ENCODE results near the gene FER.

Gene FER

GRCh38 chr5:108736855-108737254, 10.8 kb upstream of the FER start:
- no peak overlapping the region for H2BK12ac ChIP-seq (ENCODE audit: low read length in 2 of 2)
- H3K79me1 ChIP-seq (replicated peaks; ENCODE audit: low read length, poor library complexity, severe bottlenecking): no peaks in the 10 kb centered on the region
- 98% methylated on average over 6 of the region's 7 CpGs for WGBS
- no peak overlapping the region for H3K27ac ChIP-seq (ENCODE audit: low read length, poor library complexity, severe bottlenecking)
- no peak overlapping the region for H2AK5ac ChIP-seq (ENCODE audit: low read length, severe bottlenecking)
- no peak overlapping the region for H3K9ac ChIP-seq (ENCODE audit: low read length)
- H3K4me3 ChIP-seq (ENCODE audit: insufficient read depth in 1 of 2, low read depth in 1 of 2, low read length in 2 of 2): no peak overlapping the region
- no peak overlapping the region for H3K14ac ChIP-seq (ENCODE audit: low read length in 2 of 2)
- no peaks in the 10 kb centered on the region for H3K36me3 ChIP-seq (ENCODE audit: control insufficient read depth in 1 of 2, insufficient read depth in 2 of 2, low read depth in 1 of 2, low read length in 2 of 2)
- no peak for DNase-seq
- H3K4ac ChIP-seq (ENCODE audit: low read depth in 1 of 2, low read length in 2 of 2): no peak overlapping the region
- no peak overlapping the region for H2BK120ac ChIP-seq (ENCODE audit: low read depth, low read length)
- H3K23ac ChIP-seq (ENCODE audit: low read length in 2 of 2): no peak overlapping the region
- H2AFZ ChIP-seq (ENCODE audit: low read depth, low read length): no peak overlapping the region
- no peaks in the 10 kb centered on the region for H3K9me3 ChIP-seq (ENCODE audit: control insufficient read depth, low read length)
- H3K4me1 ChIP-seq (ENCODE audit: control insufficient read depth, insufficient read depth, low read depth, low read length): no peaks in the 10 kb centered on the region
- no peak overlapping the region for H4K8ac ChIP-seq (ENCODE audit: low read length)
- no peak overlapping the region for H2BK15ac ChIP-seq (ENCODE audit: low read depth, poor library complexity, severe bottlenecking)
- H2BK5ac ChIP-seq (ENCODE audit: low read depth, low read length, poor library complexity, severe bottlenecking): no peak overlapping the region
- no peak overlapping the region for H3K18ac ChIP-seq (ENCODE audit: low read depth in 1 of 2, low read length in 2 of 2)
- no peak overlapping the region for H4K91ac ChIP-seq (ENCODE audit: low read length)
- H3K4me2 ChIP-seq (ENCODE audit: low read length, poor library complexity, severe bottlenecking): no peak overlapping the region
- no peaks in the 10 kb centered on the region for H3K27me3 ChIP-seq (ENCODE audit: control insufficient read depth in 1 of 2, insufficient read depth in 1 of 2, low read length in 2 of 2)

GRCh38 chr5:108739376-108739775, 8.3 kb upstream of the FER start:
- Histone ChIP-seq H2AK5ac (ENCODE audit: low read length, severe bottlenecking) (no peak overlapping the region), H2BK5ac (ENCODE audit: low read depth, low read length, poor library complexity, severe bottlenecking) (no peak overlapping the region), H3K9ac (ENCODE audit: low read length) (no peak overlapping the region), H3K27ac (ENCODE audit: low read length, poor library complexity, severe bottlenecking) (no peak overlapping the region), H3K4me2 (ENCODE audit: low read length, poor library complexity, severe bottlenecking) (no peak overlapping the region), H4K91ac (ENCODE audit: low read length) (no peak overlapping the region), H3K23ac (ENCODE audit: low read length in 2 of 2) (no peak overlapping the region), H3K4me1 (ENCODE audit: control insufficient read depth, insufficient read depth, low read depth, low read length) (no peaks in the 10 kb centered on the region), H3K4ac (ENCODE audit: low read depth in 1 of 2, low read length in 2 of 2) (no peak overlapping the region), H2BK12ac (ENCODE audit: low read length in 2 of 2) (no peak overlapping the region), H2BK120ac (ENCODE audit: low read depth, low read length) (no peak overlapping the region), H3K36me3 (ENCODE audit: control insufficient read depth in 1 of 2, insufficient read depth in 2 of 2, low read depth in 1 of 2, low read length in 2 of 2) (no peaks in the 10 kb centered on the region), H4K8ac (ENCODE audit: low read length) (no peak overlapping the region), H2BK15ac (ENCODE audit: low read depth, poor library complexity, severe bottlenecking) (no peak overlapping the region), H3K79me1 (replicated peaks; ENCODE audit: low read length, poor library complexity, severe bottlenecking) (no peaks in the 10 kb centered on the region), H3K14ac (ENCODE audit: low read length in 2 of 2) (no peak overlapping the region), H2AFZ (ENCODE audit: low read depth, low read length) (no peak overlapping the region), H3K18ac (ENCODE audit: low read depth in 1 of 2, low read length in 2 of 2) (no peak overlapping the region), H3K4me3 (ENCODE audit: insufficient read depth in 1 of 2, low read depth in 1 of 2, low read length in 2 of 2) (no peak overlapping the region), H3K27me3 (ENCODE audit: control insufficient read depth in 1 of 2, insufficient read depth in 1 of 2, low read length in 2 of 2) (no peaks in the 10 kb centered on the region), H3K9me3 (ENCODE audit: control insufficient read depth, low read length) (no peaks in the 10 kb centered on the region)
- WGBS: 100% methylated on average over 2 of the region's 4 CpGs
- DNase-seq: no peak

- Histone ChIP-seq H3K4me1 (ENCODE audit: control insufficient read depth, insufficient read depth, low read depth, low read length) (no peaks in the 10 kb centered on the region), H3K4me3 (ENCODE audit: insufficient read depth in 1 of 2, low read depth in 1 of 2, low read length in 2 of 2) (no peak overlapping the region), H3K18ac (ENCODE audit: low read depth in 1 of 2, low read length in 2 of 2) (no peak overlapping the region), H2AK5ac (ENCODE audit: low read length, severe bottlenecking) (no peak overlapping the region), H2BK120ac (ENCODE audit: low read depth, low read length) (no peak overlapping the region), H3K27ac (ENCODE audit: low read length, poor library complexity, severe bottlenecking) (no peak overlapping the region), H2AFZ (ENCODE audit: low read depth, low read length) (no peak overlapping the region), H2BK15ac (ENCODE audit: low read depth, poor library complexity, severe bottlenecking) (no peak overlapping the region), H3K27me3 (ENCODE audit: control insufficient read depth in 1 of 2, insufficient read depth in 1 of 2, low read length in 2 of 2) (no peaks in the 10 kb centered on the region), H2BK5ac (ENCODE audit: low read depth, low read length, poor library complexity, severe bottlenecking) (no peak overlapping the region), H3K4ac (ENCODE audit: low read depth in 1 of 2, low read length in 2 of 2) (no peak overlapping the region), H3K9me3 (ENCODE audit: control insufficient read depth, low read length) (no peaks in the 10 kb centered on the region), H2BK12ac (ENCODE audit: low read length in 2 of 2) (no peak overlapping the region), H3K79me1 (replicated peaks; ENCODE audit: low read length, poor library complexity, severe bottlenecking) (no peaks in the 10 kb centered on the region), H3K36me3 (ENCODE audit: control insufficient read depth in 1 of 2, insufficient read depth in 2 of 2, low read depth in 1 of 2, low read length in 2 of 2) (no peaks in the 10 kb centered on the region), H3K23ac (ENCODE audit: low read length in 2 of 2) (no peak overlapping the region), H4K91ac (ENCODE audit: low read length) (no peak overlapping the region), H4K8ac (ENCODE audit: low read length) (no peak overlapping the region), H3K9ac (ENCODE audit: low read length) (no peak overlapping the region), H3K14ac (ENCODE audit: low read length in 2 of 2) (no peak overlapping the region), H3K4me2 (ENCODE audit: low read length, poor library complexity, severe bottlenecking) (no peak overlapping the region)
- no peak for DNase-seq
- WGBS: 90% methylated on average over 4 of the region's 5 CpGs
These were observed 7.8 kb upstream of the FER start for GRCh38 chr5:108739906-108740305.

- H2BK15ac ChIP-seq (ENCODE audit: low read depth, poor library complexity, severe bottlenecking): no peak overlapping the region
- H4K91ac ChIP-seq (ENCODE audit: low read length): no peak overlapping the region
- no peak overlapping the region for H2AK5ac ChIP-seq (ENCODE audit: low read length, severe bottlenecking)
- H3K9me3 ChIP-seq (ENCODE audit: control insufficient read depth, low read length): no peaks in the 10 kb centered on the region
- H3K23ac ChIP-seq (ENCODE audit: low read length in 2 of 2): no peak overlapping the region
- H3K4ac ChIP-seq (ENCODE audit: low read depth in 1 of 2, low read length in 2 of 2): no peak overlapping the region
- WGBS: no CpG with 5 or more reads among the region's 1 CpG
- no peak overlapping the region for H3K18ac ChIP-seq (ENCODE audit: low read depth in 1 of 2, low read length in 2 of 2)
- no peak overlapping the region for H2BK120ac ChIP-seq (ENCODE audit: low read depth, low read length)
- H3K4me1 ChIP-seq (ENCODE audit: control insufficient read depth, insufficient read depth, low read depth, low read length): no peaks in the 10 kb centered on the region
- no peak for DNase-seq
- no peaks in the 10 kb centered on the region for H3K27me3 ChIP-seq (ENCODE audit: control insufficient read depth in 1 of 2, insufficient read depth in 1 of 2, low read length in 2 of 2)
- no peak overlapping the region for H4K8ac ChIP-seq (ENCODE audit: low read length)
- no peak overlapping the region for H2BK12ac ChIP-seq (ENCODE audit: low read length in 2 of 2)
- H3K36me3 ChIP-seq (ENCODE audit: control insufficient read depth in 1 of 2, insufficient read depth in 2 of 2, low read depth in 1 of 2, low read length in 2 of 2): no peaks in the 10 kb centered on the region
- no peak overlapping the region for H3K14ac ChIP-seq (ENCODE audit: low read length in 2 of 2)
- no peak overlapping the region for H2BK5ac ChIP-seq (ENCODE audit: low read depth, low read length, poor library complexity, severe bottlenecking)
- H3K79me1 ChIP-seq (replicated peaks; ENCODE audit: low read length, poor library complexity, severe bottlenecking): no peaks in the 10 kb centered on the region
- H2AFZ ChIP-seq (ENCODE audit: low read depth, low read length): no peak overlapping the region
- no peak overlapping the region for H3K9ac ChIP-seq (ENCODE audit: low read length)
- H3K27ac ChIP-seq (ENCODE audit: low read length, poor library complexity, severe bottlenecking): no peak overlapping the region
- H3K4me3 ChIP-seq (ENCODE audit: insufficient read depth in 1 of 2, low read depth in 1 of 2, low read length in 2 of 2): no peak overlapping the region
- no peak overlapping the region for H3K4me2 ChIP-seq (ENCODE audit: low read length, poor library complexity, severe bottlenecking)
These were observed 4.4 kb upstream of the FER start for GRCh38 chr5:108743319-108743718.

Data from mesenchymal stem cell (in vitro differentiated cells and primary cell).